Ectodermal cell (in vitro differentiated cells): ENCODE data around the gene NR1I2.

Experiments used
- H3K27ac ChIP-seq: 2 replicates; pipeline ENCODE4 v1.7.0; 2013; ENCODE audit warnings: mild to moderate bottlenecking, low read depth, low read length; ENCODE audit not compliant: insufficient read depth, poor library complexity, severe bottlenecking
- H3K27me3 ChIP-seq: 2 replicates; pipeline ENCODE4 v1.7.0; 2013; ENCODE audit warnings: mild to moderate bottlenecking, low read length; ENCODE audit not compliant: insufficient read depth, control insufficient read depth, poor library complexity, severe bottlenecking
- H3K36me3 ChIP-seq: one replicate; pipeline ENCODE4 v1.7.0; 2013; ENCODE audit warnings: low read length; ENCODE audit not compliant: control insufficient read depth, insufficient read depth
- H3K4me1 ChIP-seq: one replicate; pipeline ENCODE4 v1.7.0; 2013; ENCODE audit warnings: low read length; ENCODE audit not compliant: control insufficient read depth, insufficient read depth
- H3K4me3 ChIP-seq: 2 replicates; pipeline ENCODE4 v1.7.0; 2013; ENCODE audit warnings: low read depth, low read length, control low read depth; ENCODE audit not compliant: insufficient read depth
- H3K9me3 ChIP-seq: 2 replicates; pipeline ENCODE4 v1.7.0; 2013; ENCODE audit warnings: mild to moderate bottlenecking, low read length, moderate library complexity; ENCODE audit not compliant: control insufficient read depth
- WGBS, 2 experiments: methylation state at CpG; one replicate each; pipeline ENCODE4 v1.1.7; 2013; ENCODE audit warnings: missing lambda C conversion rate in 2 of 2; 5-methylcytosine and 5-hydroxymethylcytosine counted together

The NR1I2 gene

DNA sequence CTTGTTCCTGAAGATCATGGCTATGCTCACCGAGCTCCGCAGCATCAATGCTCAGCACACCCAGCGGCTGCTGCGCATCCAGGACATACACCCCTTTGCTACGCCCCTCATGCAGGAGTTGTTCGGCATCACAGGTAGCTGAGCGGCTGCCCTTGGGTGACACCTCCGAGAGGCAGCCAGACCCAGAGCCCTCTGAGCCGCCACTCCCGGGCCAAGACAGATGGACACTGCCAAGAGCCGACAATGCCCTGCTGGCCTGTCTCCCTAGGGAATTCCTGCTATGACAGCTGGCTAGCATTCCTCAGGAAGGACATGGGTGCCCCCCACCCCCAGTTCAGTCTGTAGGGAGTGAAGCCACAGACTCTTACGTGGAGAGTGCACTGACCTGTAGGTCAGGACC is 35.2 kb downstream of the NR1I2 start:
- WGBS, 2 experiments: 93% methylated on average over 12 of the region's 12 CpGs
- Histone ChIP-seq H3K27me3 (no peaks in the 10 kb centered on the region), H3K27ac (no peak overlapping the region), H3K4me1 (no peaks in the 10 kb centered on the region), H3K36me3 (no peaks in the 10 kb centered on the region), H3K4me3 (no peak overlapping the region), H3K9me3 (no peaks in the 10 kb centered on the region)

DNA sequence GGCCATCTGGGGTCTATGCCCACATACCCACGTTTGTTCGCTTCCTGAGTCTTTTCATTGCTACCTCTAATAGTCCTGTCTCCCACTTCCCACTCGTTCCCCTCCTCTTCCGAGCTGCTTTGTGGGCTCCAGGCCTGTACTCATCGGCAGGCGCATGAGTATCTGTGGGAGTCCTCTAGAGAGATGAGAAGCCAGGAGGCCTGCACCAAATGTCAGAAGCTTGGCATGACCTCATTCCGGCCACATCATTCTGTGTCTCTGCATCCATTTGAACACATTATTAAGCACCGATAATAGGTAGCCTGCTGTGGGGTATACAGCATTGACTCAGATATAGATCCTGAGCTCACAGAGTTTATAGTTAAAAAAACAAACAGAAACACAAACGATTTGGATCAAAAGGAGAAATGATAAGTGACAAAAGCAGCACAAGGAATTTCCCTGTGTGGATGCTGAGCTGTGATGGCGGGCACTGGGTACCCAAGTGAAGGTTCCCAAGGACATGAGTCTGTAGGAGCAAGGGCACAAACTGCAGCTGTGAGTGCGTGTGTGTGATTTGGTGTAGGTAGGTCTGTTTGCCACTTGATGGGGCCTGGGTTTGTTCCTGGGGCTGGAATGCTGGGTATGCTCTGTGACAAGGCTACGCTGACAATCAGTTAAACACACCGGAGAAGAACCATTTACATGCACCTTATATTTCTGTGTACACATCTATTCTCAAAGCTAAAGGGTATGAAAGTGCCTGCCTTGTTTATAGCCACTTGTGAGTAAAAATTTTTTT is 35.9 kb downstream of the NR1I2 start:
- no peaks in the 10 kb centered on the region for H3K27me3 ChIP-seq
- H3K27ac ChIP-seq: no peak overlapping the region
- 82 to 85% methylated on average over 13 of the region's 13 CpGs for WGBS, 2 experiments
- peaks cover 5% of the 10 kb centered on the region for H3K4me1 ChIP-seq
- no peaks in the 10 kb centered on the region for H3K36me3 ChIP-seq
- H3K4me3 ChIP-seq: no peak overlapping the region
- no peaks in the 10 kb centered on the region for H3K9me3 ChIP-seq

GRCh38 chr3:119818937-119819336 is 37.0 kb downstream of the NR1I2 start:
- H3K9me3 ChIP-seq: no peaks in the 10 kb centered on the region
- no peaks in the 10 kb centered on the region for H3K36me3 ChIP-seq
- no peak overlapping the region for H3K27ac ChIP-seq
- H3K4me3 ChIP-seq: no peak overlapping the region
- peaks cover 7% of the 10 kb centered on the region for H3K4me1 ChIP-seq
- WGBS, 2 experiments: 70% methylated on average over 1 of the region's 2 CpGs; no CpG with 5 or more reads in 1 of the 2 experiments
- H3K27me3 ChIP-seq: no peaks in the 10 kb centered on the region

- Histone ChIP-seq H3K27me3 (no peaks in the 10 kb centered on the region), H3K4me1 (peaks cover 7% of the 10 kb centered on the region), H3K36me3 (no peaks in the 10 kb centered on the region), H3K27ac (no peak overlapping the region), H3K4me3 (no peak overlapping the region), H3K9me3 (no peaks in the 10 kb centered on the region)
- WGBS, 2 experiments: 92 to 93% methylated on average over 2 of the region's 2 CpGs
Measured at GRCh38 chr3:119819806-119820205, 37.9 kb downstream of the NR1I2 start.

DNA sequence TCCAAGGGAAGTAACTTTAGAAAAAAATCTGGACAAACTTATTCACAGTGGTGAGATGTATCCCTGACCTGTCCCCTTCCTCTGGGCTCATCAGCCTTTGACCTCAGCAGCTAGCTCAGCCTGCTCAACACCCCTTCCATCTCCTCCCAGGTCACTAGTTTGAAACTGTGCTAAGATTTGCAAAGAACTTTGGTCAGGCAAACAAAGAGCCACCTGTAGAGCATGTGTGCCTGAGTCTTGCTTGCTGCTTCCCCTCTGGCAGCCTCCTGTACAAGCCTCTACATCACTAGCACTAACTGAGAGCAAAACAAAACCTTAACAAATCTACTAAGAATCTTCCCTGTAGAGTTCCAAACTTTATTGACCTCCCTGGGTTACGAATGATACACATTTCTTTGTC is 43.9 kb downstream of the NR1I2 start:
- Histone ChIP-seq H3K4me3 (no peak overlapping the region), H3K4me1 (peaks cover 7% of the 10 kb centered on the region), H3K9me3 (no peaks in the 10 kb centered on the region), H3K27me3 (no peaks in the 10 kb centered on the region), H3K27ac (no peak overlapping the region), H3K36me3 (no peaks in the 10 kb centered on the region)
- WGBS, 2 experiments: 89 to 100% methylated on average over 1 of the region's 1 CpG

- no peak overlapping the region for H3K4me3 ChIP-seq
- H3K36me3 ChIP-seq: no peaks in the 10 kb centered on the region
- WGBS, 2 experiments: 90 to 93% methylated on average over 6 to 7 of the region's 7 CpGs
- no peaks in the 10 kb centered on the region for H3K9me3 ChIP-seq
- no peaks in the 10 kb centered on the region for H3K27me3 ChIP-seq
- H3K4me1 ChIP-seq: peaks cover 7% of the 10 kb centered on the region
- H3K27ac ChIP-seq: no peak overlapping the region
Measured at GRCh38 chr3:119826711-119827608, 45.1 kb downstream of the NR1I2 start.

DNA sequence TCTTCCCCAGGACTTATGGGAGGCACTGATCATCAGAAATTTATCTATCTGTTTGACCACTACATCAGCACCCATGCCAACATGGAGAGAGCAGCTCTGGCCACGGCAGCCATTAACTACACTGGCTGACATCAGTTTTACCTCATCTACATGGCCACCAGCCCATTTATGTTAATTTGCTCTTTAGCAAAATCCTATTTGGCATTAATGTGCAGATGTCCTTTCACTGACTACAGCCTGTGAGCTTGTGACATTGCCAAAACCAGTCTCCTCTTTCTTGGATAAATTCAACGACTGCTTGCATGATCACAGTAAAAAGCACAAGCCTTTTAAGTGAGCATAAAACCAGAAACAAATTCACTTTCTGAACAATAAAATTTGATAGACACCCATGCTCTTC is 47.5 kb downstream of the NR1I2 start:
- WGBS, 2 experiments: 95 to 97% methylated on average over 2 of the region's 2 CpGs

DNA sequence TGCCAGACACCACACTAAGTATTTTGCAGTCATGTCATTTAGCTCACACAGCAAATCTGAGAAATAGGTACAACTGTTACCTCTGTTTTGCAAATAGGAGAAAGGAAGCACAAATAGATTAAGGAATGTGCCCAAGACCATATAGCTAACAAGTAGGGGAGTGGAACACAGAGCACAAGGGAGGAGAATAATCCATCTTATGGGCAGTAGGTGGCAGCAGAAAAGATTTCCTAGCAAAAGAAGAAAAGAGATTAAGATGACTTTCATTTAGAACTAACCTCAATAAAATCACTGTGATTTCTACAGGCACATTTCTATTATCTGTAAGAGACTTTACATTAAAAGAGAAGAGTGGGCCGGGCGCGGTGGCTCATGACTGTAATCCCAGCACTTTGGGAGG is 49.1 kb downstream of the NR1I2 start:
- WGBS, 2 experiments: 87 to 91% methylated on average over 3 of the region's 3 CpGs
- Histone ChIP-seq H3K27me3 (no peaks in the 10 kb centered on the region), H3K9me3 (no peaks in the 10 kb centered on the region), H3K4me3 (no peak overlapping the region), H3K4me1 (no peaks in the 10 kb centered on the region), H3K27ac (no peak overlapping the region), H3K36me3 (no peaks in the 10 kb centered on the region)

More for the DNA sequence above, 47.5 kb downstream of the NR1I2 start:
- Histone ChIP-seq H3K27ac (no peak overlapping the region), H3K36me3 (no peaks in the 10 kb centered on the region), H3K9me3 (no peaks in the 10 kb centered on the region), H3K27me3 (no peaks in the 10 kb centered on the region), H3K4me1 (no peaks in the 10 kb centered on the region), H3K4me3 (no peak overlapping the region)

DNA sequence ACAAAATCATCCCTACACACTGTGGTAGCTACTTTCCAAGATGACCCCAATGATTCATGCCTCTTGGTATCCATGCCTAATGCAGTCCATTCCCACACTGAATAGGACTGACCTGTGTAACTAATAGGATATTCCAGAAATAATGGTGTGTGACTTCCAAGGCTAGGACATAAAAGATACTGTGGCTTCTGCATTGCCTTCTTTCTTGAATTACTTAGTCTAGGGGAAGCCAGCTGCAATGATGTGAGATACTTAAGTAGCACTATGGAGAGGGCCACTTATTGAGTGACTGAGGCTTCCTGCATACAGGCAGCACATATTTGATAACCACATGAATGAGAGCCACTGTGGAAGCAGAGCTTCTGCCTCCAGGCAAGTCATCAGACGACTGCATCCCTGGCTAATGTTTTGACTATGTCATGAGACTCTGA is 50.1 kb downstream of the NR1I2 start:
- no peak overlapping the region for H3K27ac ChIP-seq
- H3K4me3 ChIP-seq: no peak overlapping the region
- no peaks in the 10 kb centered on the region for H3K36me3 ChIP-seq
- H3K9me3 ChIP-seq: no peaks in the 10 kb centered on the region
- no peaks in the 10 kb centered on the region for H3K27me3 ChIP-seq
- no peaks in the 10 kb centered on the region for H3K4me1 ChIP-seq
- 76 to 84% methylated on average over 1 of the region's 1 CpG for WGBS, 2 experiments

DNA sequence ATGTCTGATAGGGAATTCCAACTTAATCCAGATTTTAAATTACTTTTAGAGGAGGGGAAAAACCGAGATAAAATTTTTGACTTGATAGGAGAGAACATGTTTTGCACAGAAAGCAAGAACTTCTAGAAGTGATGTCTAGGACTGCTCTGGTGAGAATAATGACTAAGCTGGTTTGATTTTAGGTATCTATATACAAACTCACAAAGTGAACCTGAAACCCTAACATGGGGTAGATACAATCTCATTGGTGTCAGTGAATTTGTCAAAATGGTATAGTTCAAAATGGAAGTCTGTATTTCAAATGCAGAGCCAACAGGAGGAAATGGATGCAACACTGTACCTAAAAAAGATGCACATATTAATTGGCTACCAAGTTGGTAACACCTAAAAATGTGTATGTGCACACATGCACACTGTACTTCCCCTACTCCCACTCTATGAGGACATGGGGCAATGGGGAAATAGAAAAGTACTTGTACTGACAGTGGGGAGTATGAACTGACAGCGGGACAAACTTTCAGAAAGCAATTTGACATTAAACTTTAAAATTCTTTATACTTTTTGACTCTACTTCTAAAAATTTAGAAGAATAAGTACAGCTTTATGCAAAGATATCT is 53.0 kb downstream of the NR1I2 start:
- Histone ChIP-seq H3K4me3 (no peak overlapping the region), H3K9me3 (no peaks in the 10 kb centered on the region), H3K36me3 (no peaks in the 10 kb centered on the region), H3K4me1 (no peaks in the 10 kb centered on the region), H3K27ac (no peak overlapping the region), H3K27me3 (no peaks in the 10 kb centered on the region)
- 100% methylated on average over 1 of the region's 2 CpGs for WGBS, 2 experiments
